GM12801 (cell line): ENCODE results near the gene PSPC1.

Source experiments
- CTCF ChIP-seq: IDR thresholded peaks from one replicate; pipeline ENCODE4 v1.5.1; 2011; ENCODE audit warnings: control low read depth; ENCODE audit not compliant: insufficient read length; ENCODE audit errors: extremely low read depth

The PSPC1 gene

GRCh38 chr13:19672990-19673389 lies 109.8 kb downstream of the PSPC1 start:
- TF ChIP-seq CTCF, result no peak

- no peak for TF ChIP-seq CTCF
Measured at GRCh38 chr13:19670147-19670546, 112.6 kb downstream of the PSPC1 start.

GRCh38 chr13:19668778-19669177 lies 114.0 kb downstream of the PSPC1 start:
- no peak for TF ChIP-seq CTCF

GRCh38 chr13:19665427-19665859 lies 117.3 kb downstream of the PSPC1 start:
- no peak for TF ChIP-seq CTCF

GRCh38 chr13:19664481-19665230 lies 118.1 kb downstream of the PSPC1 start:
- no peak for TF ChIP-seq CTCF

GRCh38 chr13:19663416-19663979 lies 119.2 kb downstream of the PSPC1 start:
- no peak for TF ChIP-seq CTCF

GRCh38 chr13:19661561-19661960 lies 121.2 kb downstream of the PSPC1 start:
- no peak for TF ChIP-seq CTCF
